GM18907 (cell line): ENCODE results near the gene SH3BP2.
"Not testable (repeated sequence)": the region's sequence is repeated elsewhere in the genome, so short reads cannot be mapped to it uniquely, and the experiment has no call there.

Source experiments
- ATAC-seq: cut with Tn5 transposase; IDR thresholded peaks from one replicate; pipeline ENCODE4 v1.9.1; 2021; ENCODE audit warnings: mild to moderate bottlenecking, moderate library complexity; ENCODE audit not compliant: unreplicated experiment

The SH3BP2 gene

DNA sequence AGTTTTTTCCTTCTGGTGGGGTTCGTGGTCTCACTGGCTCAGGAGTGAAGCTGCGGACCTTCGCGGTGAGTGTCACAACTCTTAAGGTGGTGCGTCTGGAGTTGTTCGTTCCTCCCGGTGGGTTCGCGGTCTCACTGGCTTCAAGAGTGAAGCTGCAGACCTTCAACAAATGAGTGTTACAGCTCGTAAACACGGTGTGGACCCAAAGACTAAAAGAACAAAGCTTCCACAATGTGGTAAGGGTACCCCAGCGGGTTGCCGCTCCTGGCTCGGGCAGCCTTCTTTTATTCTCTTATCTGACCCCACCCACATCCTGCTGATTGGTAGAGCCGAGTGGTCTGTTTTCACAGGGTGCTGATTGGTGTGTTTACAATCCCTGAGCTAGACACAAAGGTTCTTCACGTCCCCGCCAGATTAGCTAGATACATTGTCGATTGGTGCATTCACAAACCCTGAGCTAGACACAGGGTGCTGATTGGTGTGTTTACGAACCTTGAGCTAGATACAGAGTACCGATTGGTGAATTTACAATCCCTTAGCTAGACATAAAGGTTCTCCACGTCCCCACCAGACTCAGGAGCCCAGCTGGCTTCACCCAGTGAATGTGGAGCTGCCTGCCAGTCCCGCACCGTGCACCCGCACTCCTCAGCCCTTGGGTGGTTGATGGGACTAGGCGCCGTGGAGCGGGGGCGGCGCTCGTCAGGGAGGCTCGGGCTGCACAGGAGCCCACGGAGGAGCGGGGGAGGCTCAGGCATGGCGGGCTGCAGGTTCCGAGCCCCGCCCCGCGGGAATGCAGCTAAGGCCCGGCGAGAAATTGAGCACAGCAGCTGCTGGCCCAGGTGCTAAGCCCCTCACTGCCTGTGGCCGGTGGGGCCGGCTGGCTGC lies 30.2 kb upstream of the SH3BP2 start:
- ATAC-seq: not testable (repeated sequence)

DNA sequence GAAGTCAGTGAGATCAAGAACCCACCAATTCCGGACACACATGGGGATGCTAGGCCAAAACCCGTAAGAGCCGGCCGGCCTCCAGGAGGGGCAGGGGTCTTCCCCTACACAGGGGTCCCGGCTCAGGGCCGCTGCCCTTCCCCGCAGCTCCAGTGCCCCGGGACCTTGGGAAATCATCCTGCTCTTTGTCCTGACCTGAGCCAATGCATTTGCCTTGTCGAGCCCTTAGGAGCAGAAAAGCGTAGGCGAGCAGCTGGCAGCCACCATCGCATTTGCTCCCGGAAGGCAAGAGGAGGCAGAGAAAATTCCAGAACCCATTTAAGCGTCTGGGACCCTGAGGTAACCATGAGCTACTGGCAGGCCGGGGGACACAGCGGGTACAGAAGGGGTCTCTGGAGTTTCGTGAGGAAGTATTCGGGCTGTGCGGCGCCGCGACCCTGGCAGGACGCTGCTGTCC lies 29.3 kb upstream of the SH3BP2 start:
- ATAC-seq: no peak

DNA sequence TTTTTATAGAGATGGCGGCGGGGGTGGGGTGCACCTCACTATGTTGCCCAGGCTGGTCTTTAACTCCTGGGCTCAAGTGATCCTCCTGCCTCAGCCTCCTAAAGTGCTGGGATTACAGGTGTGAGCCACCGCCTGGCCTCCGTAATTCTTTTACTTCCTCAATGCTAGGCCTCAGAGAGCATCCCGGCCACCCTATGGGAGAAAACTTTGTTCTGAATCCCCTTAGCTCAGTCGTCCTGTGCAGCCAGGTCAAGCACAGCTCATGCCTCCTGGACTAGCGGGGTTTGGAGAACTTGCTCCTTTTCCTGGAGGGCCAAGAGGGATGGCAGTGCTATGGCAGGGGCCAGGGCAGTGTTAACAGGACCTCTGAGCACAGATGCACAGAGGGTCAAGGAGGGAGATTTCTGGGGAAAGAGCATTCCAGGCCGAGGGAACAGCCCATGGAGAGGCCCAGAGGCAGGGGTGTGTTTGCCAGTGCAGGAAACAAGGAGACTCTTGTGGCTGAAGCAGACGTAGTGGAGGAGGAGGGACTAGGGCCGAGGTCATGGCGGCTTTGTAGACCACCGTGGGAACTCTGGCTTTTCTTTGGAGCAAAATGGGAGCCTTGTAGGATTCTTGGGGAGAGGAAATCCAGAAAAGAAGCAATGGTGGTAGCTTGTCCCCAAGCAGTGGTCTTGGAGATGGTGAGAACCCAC lies 26.9 kb upstream of the SH3BP2 start:
- ATAC-seq: no peak

DNA sequence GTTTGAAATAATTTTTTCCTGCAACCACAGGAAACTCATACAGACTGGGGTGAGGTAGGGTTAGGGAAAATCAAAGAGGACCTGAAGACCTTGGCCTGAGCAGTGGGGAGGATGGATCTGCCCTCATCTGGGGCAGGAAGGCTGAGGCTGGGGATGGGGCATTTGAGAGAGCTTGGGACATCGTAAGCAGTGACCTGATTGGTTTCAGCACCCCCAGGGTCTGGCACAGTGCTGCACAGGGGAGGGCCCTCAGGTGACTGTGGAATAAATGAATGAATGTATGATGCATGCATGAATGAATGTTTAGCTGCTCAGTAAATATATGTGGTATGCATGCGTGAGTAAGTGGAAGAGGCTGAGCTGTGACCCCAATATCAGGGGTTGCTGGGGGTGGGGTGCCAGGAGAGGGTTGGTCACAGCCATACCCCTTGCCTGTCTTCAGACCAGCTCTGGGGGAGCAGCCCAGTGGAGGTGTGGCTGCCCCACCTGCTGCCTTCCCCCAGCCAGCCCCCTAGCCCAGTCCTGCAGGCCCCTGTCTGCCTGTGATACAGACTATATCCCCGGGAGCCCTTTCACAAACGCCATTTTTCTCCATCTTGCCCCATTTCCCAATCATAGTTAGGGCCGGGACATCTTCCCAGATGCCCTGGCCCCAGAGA lies 25.7 kb upstream of the SH3BP2 start:
- no peak for ATAC-seq

DNA sequence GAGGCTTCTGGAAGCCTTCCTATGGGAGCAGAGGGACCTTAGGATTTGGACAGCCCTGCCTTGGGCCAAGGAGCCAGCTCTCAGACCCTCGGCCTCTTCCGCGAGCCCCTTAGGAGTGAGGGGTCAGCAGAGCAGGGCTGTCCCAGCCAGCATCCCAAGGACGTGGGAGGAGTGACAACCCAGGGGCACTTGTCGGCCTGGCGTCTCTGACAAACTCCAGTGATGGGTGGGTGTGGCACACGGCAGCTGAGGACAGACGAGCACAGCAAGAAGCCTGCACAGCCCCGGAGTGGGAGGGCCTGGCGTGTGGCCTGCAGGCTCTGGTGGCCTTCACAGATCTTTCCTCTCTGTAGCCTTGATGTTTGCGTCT lies 25.2 kb upstream of the SH3BP2 start:
- ATAC-seq: no peak

DNA sequence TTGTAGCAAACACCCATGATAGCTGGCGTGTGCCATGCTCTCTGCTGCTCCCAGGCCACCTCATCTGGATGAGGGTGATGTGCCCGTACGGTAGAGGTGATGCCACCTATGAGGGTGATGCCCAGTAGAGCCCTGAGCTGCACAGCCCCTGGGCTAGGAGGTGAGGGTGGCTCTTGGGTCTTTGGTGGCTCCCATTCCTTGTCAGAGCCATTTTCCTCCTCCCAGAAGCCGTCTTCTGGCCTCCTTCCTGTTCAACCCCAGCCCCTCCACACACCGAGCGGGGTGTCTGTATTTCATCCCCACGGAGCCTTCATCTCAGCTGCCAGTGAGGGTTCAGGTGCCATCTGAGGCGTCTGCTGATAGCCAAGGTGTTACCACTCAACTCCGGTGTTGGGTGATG lies 24.8 kb upstream of the SH3BP2 start:
- no peak for ATAC-seq

DNA sequence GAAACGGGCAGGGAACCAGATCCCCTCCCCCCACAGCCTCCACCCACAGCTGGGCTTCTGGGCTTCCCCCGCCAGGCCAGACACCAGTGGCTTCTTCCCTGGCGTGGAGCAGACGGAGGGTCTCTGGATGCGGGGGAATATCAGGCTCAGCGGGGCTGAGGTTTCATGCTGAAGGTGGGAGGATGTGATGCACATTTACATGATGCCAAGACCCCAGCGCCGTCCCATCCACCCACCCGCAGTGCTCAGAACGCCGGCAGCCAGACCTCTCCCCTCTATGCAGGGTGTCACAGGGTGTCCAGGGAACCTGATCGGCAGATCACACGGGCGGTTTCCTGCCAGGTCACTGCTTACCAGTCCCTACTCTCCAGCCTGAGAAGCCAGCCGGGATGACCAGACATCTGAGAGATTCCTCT lies 24.0 kb upstream of the SH3BP2 start:
- no peak for ATAC-seq

DNA sequence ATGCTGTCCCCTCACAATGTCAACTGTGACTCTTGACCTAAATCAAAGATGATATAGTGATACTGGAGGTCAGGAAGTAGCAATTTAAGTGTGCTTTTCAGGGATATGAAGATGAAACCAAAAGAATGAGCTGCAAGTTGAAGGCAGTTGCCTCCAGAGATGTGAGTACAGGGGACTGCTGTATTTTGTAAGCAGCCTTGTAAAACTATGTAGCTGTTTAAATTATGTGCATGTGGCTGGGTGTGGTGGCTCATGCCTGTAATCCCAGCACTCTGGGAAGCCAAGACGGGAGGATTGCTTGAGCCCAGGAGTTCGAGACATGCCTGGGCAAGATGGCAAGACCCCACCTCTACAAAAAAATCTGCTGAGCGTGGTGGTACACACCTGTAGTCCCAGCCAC lies 21.6 kb upstream of the SH3BP2 start:
- ATAC-seq: no peak

DNA sequence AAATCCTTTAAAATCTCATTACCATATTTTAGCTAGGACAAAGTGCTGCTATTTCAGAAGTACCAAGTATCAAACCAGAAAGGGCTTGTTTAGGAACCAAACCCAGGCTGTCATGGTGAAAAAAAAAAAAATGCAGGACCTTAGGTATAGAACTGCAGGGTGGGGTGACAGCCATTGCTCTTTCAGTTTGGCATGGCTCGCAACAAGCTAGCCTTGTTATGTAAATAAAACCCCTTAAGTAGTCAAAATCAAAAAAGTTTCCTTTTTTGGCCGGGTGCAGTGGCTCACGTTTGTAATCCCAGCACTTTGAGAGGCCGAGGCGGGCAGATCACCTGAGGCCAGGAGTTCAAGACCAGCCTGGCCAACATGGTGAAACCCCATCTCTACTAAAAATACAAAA lies 12.2 kb upstream of the SH3BP2 start:
- not testable (repeated sequence) for ATAC-seq

DNA sequence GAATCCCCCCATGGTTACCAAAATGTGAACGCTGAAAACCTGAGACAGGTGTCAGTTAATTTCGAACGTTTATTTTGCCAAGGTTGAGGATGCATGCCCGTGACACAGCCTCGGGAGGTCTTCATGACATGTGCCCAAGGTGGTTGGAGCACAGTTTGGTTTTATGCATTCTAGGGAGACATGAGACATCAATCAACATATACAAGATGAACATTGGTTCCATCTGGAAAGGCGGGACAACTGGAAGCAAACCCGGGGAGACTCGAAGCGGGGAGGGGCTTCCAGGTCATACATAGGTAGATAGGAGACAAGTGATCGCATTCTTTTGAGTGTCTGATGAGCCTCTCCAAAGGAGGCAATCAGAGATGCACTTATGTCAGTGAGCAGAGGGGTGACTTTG lies 11.0 kb upstream of the SH3BP2 start:
- no peak for ATAC-seq

DNA sequence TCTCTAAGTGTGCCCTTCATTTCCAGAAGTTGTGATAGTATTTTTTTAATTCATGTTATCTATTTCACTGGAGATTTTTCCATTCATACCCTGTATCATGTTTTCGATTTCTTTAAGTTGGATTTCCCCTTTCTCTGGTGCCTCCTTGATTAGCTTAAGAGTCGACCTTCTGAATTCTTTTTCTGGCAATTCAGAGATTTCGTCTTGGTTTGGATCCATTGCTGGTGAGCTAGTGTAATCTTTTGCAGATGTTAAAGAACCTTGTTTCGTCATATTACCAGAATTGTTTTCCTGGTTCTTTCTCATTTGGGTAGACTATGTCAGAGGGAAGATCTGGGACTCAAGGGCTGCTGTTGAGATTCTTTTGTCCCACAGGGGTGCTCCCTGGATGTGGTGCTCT lies 9.1 kb upstream of the SH3BP2 start:
- no peak for ATAC-seq

DNA sequence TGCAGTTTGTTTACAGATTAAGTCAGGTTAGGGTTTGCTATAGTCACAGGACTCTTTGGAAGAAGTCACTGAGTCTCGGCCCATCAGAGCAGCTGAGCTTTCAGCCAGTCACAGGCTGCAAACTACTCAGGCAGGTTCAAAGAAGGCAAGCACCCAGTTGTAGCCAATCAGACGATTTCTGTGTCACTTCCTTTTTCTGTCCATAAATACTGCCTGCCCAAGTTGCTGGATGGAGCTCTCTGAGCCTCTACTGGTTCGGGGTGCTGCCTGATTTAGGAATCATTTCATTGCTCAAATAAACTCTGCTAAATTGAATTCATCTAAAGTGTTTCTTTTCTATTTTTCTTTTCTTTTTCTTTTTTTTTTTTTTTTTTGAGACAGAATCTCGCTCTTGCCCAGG lies 7.3 kb upstream of the SH3BP2 start:
- ATAC-seq: no peak

DNA sequence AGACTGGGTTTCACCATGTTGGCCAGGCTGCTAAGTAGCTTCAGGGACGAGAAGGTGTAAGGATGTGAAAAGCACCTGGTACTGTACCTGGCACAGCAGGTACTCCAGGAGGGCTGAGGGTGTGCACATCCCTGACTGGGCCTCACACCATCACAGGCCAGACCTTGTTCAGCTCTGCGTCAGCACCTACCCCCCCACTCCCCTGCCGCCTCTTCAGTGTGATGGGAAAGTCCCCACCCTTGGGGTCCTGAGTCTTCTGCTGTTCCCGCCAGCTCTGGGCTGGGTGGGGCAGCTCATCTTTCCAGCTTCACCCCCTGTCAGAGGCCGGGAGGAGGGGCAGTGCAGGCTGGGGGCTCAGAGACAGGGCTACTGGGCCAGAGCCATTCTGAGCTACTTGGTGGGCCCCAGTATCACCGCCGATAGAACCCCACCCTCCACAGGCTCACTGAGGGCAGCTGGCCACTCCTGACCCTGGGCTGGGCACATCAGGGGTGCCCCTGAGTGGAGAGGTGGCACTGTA lies 6.7 kb upstream of the SH3BP2 start:
- ATAC-seq: peak; percentile 28

DNA sequence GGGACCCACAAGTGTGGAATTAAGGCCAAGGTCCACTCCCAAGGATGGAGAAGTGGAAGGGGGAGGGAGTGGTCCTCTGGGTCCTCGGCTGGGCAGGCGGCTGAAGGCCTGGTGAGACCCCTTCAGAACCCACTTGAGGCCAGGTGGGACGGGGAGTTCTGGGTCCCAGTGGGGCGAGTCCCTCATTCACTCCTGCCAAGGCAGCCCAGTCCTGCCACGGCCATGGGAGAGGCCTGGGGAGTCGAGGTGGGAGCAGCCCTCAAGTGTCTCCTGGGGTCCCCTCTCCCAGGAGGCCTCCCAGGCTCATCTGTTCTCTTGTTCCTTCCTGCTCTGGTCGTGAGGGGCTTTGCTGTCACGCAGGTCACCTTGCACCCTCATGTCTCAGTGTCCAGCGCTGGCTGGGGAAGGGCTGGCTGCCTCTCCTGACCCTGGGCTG lies 6.1 kb upstream of the SH3BP2 start:
- ATAC-seq: peak; percentile 9

DNA sequence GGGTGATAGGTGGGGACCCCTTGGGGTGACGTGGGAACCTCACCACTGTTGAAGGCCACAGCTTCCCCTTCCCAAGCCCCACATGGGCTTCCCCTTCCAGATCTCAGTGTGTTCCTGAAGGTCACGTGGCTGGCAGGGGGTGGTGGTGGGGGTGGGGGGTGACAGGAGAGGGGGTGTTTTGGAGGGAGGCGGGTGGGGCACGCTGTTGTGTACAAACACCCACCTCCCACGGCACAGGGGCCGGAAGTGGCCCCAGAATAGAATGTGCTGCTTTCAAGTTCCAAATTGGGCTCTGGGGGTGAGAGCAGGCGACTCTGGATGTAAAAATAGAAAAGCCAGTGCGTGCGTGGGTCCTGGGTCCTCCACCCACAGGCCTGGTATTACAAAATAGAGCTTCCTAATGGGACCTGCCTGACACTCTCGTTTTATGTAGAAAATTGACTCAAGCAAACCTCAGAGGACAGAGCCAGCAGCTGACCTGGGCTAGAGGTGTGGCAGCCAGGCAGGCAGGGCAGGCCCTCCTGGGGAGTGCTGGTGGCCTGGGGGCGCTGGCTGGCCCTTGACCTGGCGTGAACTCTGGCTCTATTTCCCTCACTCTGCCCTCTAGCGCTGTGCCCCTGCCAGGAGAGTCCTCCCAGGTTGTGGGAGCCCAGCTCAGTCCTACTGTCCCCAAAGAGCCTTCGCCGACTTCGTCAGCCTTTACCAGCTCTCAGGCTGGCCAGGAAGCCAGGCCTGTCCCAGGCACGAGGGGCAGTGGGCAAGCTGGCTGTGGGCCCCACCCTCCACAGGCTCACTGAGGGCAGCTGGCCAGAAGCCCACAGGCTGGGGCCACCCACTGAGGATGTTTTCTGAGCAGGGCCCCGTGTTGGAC lies 5.4 kb upstream of the SH3BP2 start:
- ATAC-seq: peak; percentile 62

DNA sequence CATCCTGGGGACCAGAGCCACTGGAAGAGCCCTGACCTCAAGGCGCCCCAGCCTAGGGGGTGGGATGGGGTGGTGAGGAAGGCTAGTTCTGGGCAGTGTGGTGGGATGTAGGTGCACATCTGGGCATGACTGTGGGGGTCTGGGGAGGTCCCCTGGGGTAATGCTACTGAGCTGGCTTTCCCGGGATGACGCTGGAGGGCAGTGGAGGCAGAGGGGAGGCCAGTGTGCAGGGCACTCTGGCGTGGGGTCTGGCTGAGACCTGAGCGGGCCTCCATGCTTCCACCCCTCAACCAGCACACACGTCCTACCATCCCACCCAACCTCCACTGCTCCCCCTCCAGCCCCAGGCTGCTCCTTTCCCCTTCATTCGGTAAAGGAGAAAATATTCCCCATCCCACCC lies 4.8 kb upstream of the SH3BP2 start:
- peak; percentile 2 for ATAC-seq

DNA sequence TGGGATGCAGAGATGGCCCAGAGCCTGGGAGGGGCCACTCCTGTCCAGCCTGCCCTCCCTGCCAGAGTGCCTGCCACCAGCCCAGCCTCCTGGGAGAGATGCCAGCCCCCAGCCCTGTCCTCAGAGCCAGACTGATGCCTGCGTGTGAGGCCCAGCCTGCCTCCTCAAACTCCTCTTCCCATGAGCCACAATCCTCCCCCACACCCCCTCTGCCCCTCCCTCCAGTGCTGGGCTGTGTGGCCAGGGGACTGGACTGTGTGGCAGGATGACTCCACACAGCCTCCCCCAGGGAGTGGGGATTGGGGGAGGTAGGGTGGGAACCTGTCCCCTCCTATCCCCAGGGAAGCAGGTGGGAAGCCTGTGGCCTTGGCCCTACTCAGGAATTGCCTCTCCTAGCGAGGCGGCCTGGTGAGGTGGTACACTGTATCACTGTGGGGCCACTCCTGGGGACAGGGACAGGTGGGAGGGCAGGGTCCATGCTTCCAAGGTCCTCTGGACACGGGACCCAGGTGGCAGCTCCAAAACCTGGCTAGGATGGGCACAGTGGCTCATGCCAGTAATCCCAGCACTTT lies 4.3 kb upstream of the SH3BP2 start:
- ATAC-seq: no peak

DNA sequence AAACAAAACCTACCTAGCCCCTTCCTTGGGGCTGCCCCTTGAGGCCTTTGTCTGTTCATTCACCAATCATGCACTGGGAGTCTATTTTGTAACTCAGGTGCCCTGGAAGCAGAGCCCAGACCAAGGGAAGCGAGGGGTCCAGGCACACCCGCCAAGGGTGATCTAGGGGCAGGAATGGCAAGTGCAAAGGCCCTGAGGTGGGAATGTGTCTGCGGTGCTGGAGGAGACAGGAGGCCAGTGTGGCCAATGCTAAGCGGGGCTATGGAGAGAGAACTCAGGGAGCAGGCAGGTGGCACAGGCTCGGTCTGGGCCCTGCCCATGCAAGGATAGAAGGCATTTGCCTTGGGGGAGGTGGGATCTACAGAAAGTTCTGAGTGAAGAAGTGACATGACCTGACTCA lies 3.5 kb upstream of the SH3BP2 start:
- ATAC-seq: no peak

DNA sequence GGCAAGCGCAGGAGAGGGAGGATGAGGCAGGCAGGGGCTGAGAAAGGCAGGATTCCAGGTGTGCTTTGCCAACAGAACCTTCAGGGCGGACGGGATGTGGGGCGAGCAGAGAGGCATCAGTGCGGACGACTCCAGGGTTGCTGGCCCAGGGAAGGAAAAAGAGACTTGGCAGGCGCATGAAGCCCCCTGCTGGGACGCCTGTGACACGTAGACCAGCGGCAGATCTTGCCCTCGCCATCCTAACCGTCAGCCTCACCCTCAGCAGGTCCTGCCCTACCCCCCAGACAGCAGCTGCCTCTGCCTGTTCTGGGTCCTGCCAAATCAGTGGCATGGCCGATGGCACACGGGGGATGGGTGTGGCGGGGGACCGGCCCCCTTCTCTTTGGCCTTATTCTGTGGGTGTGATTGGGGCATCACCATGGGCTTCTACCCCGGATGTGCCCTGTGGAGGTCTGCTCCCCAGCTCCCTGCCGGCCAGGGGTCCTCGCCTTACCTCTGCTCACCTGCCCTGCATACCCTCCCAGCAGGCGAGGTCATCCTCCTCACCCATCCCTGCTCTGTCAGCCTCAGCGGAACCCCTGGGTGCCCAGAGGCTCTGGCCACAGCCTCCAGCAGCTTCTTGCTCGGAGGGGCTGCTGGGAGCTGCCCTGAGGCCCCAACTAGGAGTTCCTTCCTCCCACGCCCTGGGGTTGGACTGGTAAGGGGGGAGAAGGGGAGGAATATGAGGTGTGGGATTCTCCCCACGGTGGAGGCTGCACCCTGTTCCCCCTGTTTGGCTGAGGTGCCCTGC lies 2.9 kb upstream of the SH3BP2 start:
- no peak for ATAC-seq
